Subcutaneous adipose tissue (tissue), 4 donors: ENCODE measurements around the gene LRRC75B. TPM values are rescaled to one million over a fixed set of nuclear protein-coding genes. Genes with fewer than 3 reads are reported as not detected.

Experiments
- CTCF ChIP-seq: fragments of 450-650 bp; IDR thresholded peaks from one replicate; pipeline ENCODE4 v1.5.1; 2016; ENCODE audit warnings: low read depth, mild to moderate bottlenecking, control low read depth, antibody characterized with exemption, moderate library complexity
- total RNA-seq, 4 donors: library from RNA; depleted of rRNA; stranded (reverse); fragments of >200 nt; gene quantifications; one replicate each; pipeline ENCODE4 v1.1.0, GENCODE V29; 2016

Gene LRRC75B
- total RNA-seq, 4 donors from 2014 or later: 2.4 to 9.0 (median 6.9) TPM

- no peak for TF ChIP-seq CTCF
These were observed 8.6 kb downstream of the LRRC75B start for GRCh38 chr22:24584166-24584790.

GRCh38 chr22:24583221-24584165 is 9.4 kb downstream of the LRRC75B start:
- no peak for TF ChIP-seq CTCF

GRCh38 chr22:24582056-24582814 is 10.6 kb downstream of the LRRC75B start:
- no peak for TF ChIP-seq CTCF

- TF ChIP-seq CTCF: no peak
These were observed 12.6 kb downstream of the LRRC75B start for GRCh38 chr22:24580276-24580675.

GRCh38 chr22:24579258-24579601 is 13.6 kb downstream of the LRRC75B start:
- no peak for TF ChIP-seq CTCF

- TF ChIP-seq CTCF: no peak
These were observed 14.3 kb downstream of the LRRC75B start for GRCh38 chr22:24578355-24579257.
